C1 segment of cervical spinal cord (tissue), 14 donors: ENCODE measurements around the gene IFT27.
A peak's percentile ranks its signal among the peaks of the same experiment; 100 is the strongest.
"Not testable (repeated sequence)": the region's sequence is repeated elsewhere in the genome, so short reads cannot be mapped to it uniquely, and the experiment has no call there.

ENCODE experiments used
- DNase-seq, 14 donors: peaks; one replicate each; lab custom pipeline; 2025; lab: John Stamatoyannopoulos, UW

Gene IFT27

GRCh38 chr22:36744413-36744765 is 31.5 kb downstream of the IFT27 start:
- DNase-seq, result no peak

GRCh38 chr22:36743591-36744412 is 32.1 kb downstream of the IFT27 start:
- DNase-seq, result no peak

GRCh38 chr22:36743011-36743410 is 32.9 kb downstream of the IFT27 start:
- no peak for DNase-seq

GRCh38 chr22:36741968-36742367 is 34.0 kb downstream of the IFT27 start:
- DNase-seq, result no peak

GRCh38 chr22:36741204-36741793 is 34.6 kb downstream of the IFT27 start:
- no peak for DNase-seq

- no peak for DNase-seq
These were observed 35.2 kb downstream of the IFT27 start for GRCh38 chr22:36740716-36741115.

- DNase-seq, result no peak
These were observed 36.7 kb downstream of the IFT27 start for GRCh38 chr22:36739185-36739584.

GRCh38 chr22:36738416-36739020 is 37.4 kb downstream of the IFT27 start:
- no peak for DNase-seq

- DNase-seq, result no peak
These were observed 38.1 kb downstream of the IFT27 start for GRCh38 chr22:36737776-36738175.

- no peak for DNase-seq
These were observed 39.1 kb downstream of the IFT27 start for GRCh38 chr22:36736701-36737320.

- peak in 3 of 14 donors; percentile 3 to 12 (median 6) for DNase-seq
These were observed 41.5 kb downstream of the IFT27 start for GRCh38 chr22:36734171-36735058.

- DNase-seq, result no peak
These were observed 42.6 kb downstream of the IFT27 start for GRCh38 chr22:36733271-36733670.

GRCh38 chr22:36732609-36733008 is 43.3 kb downstream of the IFT27 start:
- DNase-seq, result no peak

- DNase-seq, result no peak
These were observed 44.0 kb downstream of the IFT27 start for GRCh38 chr22:36731916-36732315.

- not testable (repeated sequence) for DNase-seq
These were observed 44.6 kb downstream of the IFT27 start for GRCh38 chr22:36731321-36731720.

GRCh38 chr22:36730176-36730858 is 45.6 kb downstream of the IFT27 start:
- no peak for DNase-seq

GRCh38 chr22:36729321-36729720 is 46.6 kb downstream of the IFT27 start:
- DNase-seq, result no peak

- no peak for DNase-seq
These were observed 47.4 kb downstream of the IFT27 start for GRCh38 chr22:36728505-36728904.

GRCh38 chr22:36727927-36728488 is 47.9 kb downstream of the IFT27 start:
- no peak for DNase-seq

GRCh38 chr22:36727110-36727509 is 48.8 kb downstream of the IFT27 start:
- DNase-seq, result no peak

GRCh38 chr22:36726007-36726380 is 49.9 kb downstream of the IFT27 start:
- no peak for DNase-seq
